RPMI8226 (cell line): ENCODE data around the gene RASAL2.
"Not testable (repeated sequence)": the region's sequence is repeated elsewhere in the genome, so short reads cannot be mapped to it uniquely, and the experiment has no call there.

Experiments
- DNase-seq: peaks from one replicate; pipeline ENCODE4 v3.0.0-alpha.2; 2015

The RASAL2 gene

DNA sequence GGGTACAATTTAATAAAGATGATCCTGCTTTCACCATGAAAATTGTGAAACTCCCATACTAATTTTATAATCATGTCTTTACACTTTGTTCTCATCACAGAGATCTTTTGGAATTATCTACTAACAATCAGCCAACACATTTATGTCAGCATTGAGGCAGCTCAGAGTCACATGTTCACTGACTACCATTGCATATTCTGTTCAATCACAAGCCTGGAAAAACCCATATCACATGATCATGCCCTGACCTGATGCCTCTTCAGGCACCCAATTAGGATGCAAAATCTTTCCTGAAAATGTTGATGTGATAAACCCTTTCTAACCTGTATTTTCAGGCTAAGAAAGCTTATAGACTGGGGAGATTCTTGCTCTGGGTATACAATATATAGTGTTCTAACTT is 21.6 kb upstream of the RASAL2 start:
- DNase-seq = no peak

GRCh38 chr1:178075333-178075732 is 18.6 kb upstream of the RASAL2 start:
- no peak for DNase-seq

- DNase-seq = no peak
These were observed 17.3 kb upstream of the RASAL2 start for GRCh38 chr1:178076607-178077006.

DNA sequence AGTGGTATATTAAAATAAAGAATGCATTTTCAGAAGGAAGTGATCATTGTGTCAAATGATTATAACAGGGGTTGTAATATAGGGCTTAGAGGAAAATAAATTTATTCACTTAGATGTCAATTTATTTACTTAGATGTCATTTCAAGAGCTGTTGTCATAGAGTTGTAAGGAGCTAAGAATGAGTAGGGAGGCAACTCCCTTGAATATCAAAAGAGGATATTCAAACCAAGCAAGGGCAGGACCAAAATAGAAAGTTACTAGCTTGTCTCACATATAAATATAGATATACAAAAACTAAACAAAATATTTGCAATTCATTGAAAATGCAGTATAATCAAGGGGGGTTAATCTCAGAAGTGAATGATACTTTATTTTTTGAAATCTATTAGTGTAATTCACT is 16.0 kb upstream of the RASAL2 start:
- no peak for DNase-seq

DNA sequence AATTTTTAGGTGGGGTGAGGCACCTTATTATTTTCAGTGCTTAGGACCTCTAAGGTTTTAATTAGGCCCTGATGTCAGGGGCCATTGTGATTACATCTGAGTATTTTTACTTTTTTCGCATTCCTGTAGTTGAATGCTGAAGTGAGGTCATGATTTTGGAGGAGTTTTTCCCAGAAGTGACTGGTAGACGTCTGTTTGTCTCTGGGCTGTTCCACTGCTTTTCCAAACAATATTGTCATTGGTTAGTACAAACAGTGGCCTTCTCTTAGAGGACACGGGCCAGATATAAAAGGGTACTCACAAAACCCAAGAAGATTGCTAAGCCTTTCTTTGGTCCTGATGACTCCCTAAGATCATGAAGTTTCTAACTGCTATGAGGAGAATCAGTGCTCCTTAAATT is 7.6 kb upstream of the RASAL2 start:
- no peak for DNase-seq

GRCh38 chr1:178086766-178087165 is 7.1 kb upstream of the RASAL2 start:
- no peak for DNase-seq

GRCh38 chr1:178088651-178089050 is 5.3 kb upstream of the RASAL2 start:
- no peak for DNase-seq

DNA sequence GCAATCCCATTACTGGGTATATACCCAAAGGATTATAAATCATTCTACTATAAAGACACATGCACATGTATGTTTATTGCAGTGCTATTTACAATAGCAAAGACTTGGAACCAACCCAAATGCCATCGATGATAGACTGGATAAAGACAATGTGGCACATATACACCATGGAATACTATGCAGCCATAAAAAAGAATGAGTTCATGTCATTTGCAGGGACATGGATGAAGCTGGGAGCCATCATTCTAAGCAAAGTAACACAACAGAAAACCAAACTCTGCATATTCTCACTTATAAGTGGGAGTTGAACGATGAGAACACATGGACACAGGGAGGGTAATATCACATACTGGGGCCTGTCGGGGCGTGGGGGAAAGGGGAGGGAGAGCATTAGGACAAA is 2.5 kb upstream of the RASAL2 start:
- not testable (repeated sequence) for DNase-seq

DNA sequence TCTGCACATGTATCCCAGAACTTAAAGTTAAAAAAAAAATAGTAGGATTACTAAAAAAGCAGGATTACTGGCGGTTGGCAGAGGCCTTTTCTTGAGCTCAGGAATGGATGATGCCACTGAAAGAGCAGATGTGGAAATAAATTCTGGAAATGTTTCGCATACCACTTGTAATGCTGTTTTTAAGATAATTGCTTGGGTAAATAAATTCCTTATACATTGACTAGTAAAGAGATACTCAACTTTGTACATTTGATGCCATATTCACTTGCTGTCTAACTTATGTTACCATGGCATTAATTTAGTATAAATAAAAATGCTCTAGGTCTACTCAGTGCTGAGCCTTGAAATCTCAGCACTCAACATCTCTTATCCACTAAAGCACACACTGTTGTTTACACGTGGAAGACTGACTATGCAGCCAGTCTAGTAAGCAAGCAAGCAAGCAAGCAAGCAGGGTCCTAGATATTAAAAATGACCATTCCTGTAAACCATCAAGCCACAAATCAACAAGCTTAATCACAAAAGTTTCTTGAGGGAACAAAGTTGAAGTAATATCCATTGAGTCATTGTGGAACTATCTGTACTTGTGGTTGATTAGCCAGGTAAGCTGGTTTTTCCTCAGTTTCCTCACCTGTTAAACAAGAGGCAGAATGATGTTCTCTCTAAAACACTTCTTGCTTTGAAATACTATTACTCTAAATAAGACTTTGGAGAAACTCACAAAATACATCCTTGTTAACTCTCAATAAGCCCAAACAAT is 1.7 kb upstream of the RASAL2 start:
- no peak for DNase-seq

DNA sequence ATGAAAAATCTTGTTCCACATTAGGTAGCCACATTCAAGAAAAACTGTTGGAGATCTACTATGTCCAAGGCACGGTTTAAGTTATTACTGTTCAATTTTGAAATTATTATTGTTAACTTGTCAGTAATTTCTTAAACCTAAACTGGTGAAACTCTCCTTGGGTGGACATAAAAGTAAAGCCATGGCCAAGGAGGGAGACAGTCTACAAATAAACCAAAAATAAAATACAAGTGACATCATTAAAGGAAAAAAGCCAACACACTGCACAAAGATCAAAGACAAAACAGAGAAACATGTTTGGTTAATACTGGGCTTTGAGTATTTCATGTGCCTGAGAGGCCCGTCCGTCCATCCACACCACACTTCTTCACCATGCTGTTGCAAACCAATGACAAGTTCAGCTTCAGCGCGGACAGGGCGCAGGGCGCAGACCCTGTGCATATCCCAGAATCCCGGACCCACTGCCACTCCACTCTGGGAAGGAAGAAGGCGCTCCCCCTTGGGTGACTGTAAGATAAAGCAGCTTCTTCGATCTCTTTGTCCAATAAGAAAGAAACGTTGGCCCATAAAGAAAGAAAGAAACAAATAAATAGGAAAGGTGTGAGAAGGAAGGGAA is 918 bp upstream of the RASAL2 start:
- DNase-seq = no peak

DNA sequence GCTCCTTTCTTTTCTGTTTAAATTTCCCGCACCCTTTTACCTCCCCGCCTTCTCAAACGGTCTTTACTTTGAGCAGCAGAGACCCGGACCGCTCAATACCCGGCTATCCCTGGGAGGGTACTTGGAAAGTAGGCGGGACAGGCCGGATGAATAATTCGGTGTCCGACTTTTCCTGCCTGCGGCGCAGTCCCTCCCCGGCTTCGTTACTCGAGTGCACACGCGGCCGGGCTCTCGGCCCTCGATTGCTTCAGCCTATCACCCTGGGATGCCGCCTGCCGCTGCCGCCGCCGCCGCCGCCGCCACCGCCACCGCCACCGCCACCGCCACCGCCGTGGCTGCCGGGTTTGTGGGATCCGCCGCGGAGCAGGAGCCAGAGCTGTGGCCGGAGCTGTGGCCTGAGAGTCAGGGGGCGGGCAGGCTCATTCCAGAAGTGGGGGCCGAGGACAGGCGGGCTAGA is 382 bp upstream of the RASAL2 start:
- peak; percentile 58 for DNase-seq

DNA sequence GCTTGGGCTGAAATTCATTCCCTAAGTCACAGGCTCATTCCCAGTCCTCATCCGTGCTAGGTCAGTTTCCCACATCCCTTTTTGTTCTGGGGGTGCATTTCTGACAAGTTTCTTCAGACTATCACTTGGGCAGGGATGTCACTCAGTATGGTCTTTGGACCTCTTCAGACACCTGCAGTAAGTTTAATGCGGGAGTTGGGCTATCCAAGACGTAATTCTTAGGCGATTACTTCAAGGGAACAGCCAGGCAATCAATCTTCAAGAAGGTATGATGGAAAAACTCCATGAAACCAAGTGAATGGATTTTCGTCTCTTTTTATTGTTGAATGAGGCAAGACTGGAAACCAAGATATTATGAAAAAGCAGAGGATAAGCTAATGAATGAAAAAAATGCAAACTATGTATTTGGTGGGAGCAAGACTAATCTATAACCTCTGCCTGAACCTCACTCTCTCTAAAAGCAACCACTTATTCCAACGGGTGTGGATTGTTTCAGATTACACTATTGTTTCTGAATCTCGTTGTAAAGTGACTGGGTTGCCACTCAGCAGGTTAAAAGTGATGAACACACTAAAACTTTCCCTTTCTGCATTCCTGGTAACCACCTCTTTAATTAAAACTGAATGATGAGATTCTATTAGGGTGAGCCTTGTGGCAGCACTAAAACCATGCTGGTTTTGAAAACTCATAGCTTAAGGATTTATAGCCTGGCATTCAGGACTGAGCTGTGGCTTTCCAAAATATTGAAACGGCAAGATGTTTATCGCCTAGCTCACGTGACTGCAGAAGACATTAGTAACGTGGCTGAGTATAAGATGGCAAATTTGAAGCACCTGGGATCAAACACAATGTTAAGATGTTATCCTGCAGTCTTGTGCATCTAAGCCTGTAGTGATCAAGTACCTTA is 1.1 kb downstream of the RASAL2 start:
- DNase-seq = no peak

DNA sequence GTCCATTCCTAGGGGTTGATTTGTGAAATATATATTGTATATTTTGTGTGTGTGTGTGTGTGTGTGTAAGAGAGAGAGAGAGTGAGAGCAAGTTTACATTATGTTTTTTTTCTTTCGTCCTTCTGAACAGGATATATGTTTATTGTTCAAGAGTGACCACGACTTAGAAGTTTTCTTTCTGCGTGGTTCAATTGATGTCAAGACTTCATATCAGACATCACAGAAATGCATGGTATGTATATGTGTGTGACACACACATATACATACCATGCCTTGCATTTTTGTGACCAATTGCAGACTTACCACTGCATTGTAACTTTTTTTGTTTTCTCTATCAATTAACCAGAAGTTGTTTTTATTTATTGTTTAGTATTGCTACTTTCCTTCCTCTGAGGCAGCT is 2.5 kb downstream of the RASAL2 start:
- DNase-seq = no peak

- no peak for DNase-seq
These were observed 4.4 kb downstream of the RASAL2 start for GRCh38 chr1:178098262-178098661.

DNA sequence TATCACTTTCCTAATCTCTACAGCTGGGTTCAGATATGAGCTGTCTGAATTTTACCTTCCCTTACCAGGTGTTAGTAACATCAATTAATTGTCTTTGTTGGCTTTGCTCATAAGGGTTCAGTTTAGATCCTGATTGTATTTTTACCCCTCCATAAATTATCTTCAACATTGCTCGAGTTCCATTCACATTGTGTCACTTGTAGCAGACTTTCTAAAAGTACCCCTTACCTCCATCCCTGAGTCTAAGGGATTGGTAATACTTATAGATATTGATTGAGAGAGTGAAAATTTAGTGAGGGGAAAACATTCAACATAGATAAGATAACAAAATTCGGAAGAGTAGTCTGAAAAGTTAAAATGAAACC is 7.3 kb downstream of the RASAL2 start:
- no peak for DNase-seq

- no peak for DNase-seq
These were observed 7.8 kb downstream of the RASAL2 start for GRCh38 chr1:178101654-178102053.

DNA sequence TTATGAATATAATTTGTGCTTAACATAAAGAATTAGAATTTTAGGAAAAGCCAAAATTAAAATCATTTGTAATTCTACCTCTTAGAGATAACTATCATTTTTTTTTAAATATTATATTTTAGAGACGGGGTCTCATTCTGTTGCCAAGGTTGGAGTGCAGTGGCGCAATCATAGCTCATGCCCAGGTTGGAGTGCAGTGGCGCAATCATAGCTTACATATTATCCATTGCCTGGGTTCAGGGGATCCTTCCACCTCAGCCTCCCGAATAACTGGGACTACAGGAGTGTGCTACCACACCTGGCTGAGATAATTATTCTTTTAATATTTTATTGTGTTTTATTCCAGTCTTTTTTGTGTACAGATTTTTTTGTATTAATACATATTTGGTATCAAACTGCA is 8.3 kb downstream of the RASAL2 start:
- no peak for DNase-seq

DNA sequence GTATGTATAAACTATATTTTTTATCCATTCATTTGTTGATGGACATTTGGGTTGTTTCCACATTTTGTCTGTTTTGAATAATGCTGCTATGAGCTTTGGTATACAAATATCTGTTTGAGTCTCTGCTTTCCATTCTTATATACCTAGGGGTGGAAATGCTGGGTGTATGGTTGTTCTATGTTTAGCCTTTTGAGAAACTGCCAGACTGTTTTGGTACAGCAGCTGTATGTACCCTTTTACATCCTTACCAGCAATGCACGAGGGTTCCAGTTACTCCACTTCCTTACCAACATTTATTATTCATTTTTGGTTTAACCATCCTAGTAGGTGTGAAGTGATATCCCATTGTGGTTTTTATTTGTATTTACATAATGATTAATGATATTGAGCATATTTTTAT is 13.9 kb downstream of the RASAL2 start:
- DNase-seq = no peak

DNA sequence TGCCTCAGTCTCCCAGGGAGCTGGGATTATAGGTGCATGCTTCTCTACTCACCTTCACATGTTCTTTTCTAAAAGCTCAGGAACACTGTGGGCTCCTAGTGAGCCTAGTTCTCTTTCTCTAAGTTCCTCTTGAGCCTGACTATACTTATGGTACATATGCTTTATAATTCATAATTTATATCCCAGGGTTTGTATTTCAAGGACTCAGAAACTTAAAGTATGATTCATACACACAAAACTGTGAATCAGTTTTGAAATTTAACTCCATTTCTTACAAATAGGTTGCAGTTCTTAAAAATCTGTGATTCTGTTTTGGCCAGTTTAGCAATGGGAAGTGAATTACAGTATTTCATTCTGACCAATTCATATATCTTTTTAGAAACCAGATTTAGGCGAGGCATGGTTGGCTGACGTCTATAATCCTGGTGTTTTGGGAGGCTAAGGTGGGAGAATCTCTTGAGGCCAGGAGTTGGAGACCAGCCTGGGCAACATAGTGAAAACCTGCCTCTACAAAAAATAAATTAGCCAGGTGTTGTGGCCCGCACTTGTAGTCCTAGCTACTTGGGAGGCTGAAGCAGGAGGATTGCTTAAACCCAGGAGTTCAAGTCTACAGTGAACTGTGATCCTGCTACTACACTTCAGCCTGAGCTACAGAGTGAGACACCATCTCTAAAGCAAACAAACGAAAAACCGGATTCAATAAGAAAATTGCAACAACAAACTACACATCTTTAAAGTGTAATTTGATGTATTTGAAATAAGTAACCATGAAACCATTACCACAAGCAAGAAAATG is 15.6 kb downstream of the RASAL2 start:
- DNase-seq = no peak

- DNase-seq = no peak
These were observed 21.4 kb downstream of the RASAL2 start for GRCh38 chr1:178115260-178115659.

GRCh38 chr1:178118524-178118923 is 24.6 kb downstream of the RASAL2 start:
- no peak for DNase-seq

DNA sequence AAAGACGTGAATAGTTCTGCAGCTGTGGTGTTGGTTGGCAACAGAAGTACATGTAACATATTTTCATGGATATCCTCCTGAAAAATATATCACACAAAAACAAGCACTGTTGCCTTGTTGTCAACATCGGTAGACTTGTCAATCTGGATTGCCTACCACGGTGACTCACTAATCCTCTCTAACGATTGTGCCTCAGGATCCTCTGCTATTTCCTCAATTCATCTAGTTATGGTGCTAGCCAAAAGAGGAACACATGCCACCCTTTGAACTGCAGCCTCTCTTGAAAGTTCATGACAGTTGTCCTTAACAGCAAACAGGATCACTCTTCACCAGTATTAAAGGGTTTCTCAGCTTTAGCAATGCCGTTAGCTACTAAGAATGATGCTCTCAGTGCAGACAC is 25.7 kb downstream of the RASAL2 start:
- DNase-seq = no peak

GRCh38 chr1:178120088-178120487 is 26.2 kb downstream of the RASAL2 start:
- no peak for DNase-seq
